ENCODE measurements around the gene LDLRAD4.
A peak's percentile ranks its signal among the peaks of the same experiment; 100 is the strongest.

The LDLRAD4 gene

DNA sequence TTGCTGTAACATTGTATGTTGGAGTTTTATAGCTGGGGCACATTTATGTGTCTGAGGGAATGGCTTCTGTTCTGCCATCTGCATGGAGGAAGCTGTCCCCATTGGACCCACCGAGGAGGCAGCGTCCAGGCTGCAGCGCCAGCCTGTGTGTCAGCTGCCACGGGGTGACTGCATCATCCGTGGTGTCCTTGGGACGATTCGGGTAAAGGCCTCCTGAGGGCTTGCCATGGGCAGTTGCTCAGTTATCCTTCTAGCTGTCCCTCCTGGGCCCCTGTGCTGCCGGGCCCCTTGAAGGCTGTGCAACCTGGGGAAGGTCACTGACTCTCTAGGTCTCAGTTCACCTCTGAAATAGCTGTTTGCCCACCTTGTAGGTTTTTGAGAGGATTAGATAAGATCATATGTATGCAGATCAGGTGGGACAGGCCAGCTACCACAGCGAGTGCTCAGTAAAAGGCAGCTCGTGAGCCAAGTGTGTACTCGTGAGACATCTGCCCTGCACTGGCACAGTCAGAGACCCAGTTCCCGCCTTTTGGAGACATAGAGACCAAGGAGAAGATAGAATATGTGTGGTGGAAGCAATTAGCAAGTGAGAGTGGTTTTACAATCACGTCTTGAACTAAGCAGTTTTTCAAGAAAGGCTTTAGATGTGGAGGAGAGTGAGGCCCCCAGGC lies 10.6 kb downstream of the LDLRAD4 start:
- DNase-seq (ENCODE audit: low spot score): no peak

DNA sequence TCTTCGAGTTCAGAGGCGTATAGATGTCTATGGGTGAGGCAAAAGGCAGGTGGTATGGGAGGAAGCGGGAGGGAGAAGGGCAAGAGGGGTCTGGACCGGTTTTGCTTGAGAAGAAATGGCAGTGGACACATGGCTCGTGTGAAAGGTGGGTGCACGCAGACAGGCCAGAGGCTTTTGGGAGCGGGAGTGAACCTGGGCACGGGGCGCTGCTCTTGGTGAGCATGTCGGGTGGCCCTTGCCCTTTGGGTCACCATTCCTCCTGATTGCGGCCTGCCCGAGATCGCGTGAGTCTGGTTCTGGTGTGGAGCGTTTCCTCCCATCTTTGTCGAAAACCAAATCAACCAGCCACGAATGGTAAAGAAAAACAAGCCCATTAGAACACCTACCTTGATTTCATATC lies 12.6 kb downstream of the LDLRAD4 start:
- DNase-seq (ENCODE audit: low spot score): no peak

DNA sequence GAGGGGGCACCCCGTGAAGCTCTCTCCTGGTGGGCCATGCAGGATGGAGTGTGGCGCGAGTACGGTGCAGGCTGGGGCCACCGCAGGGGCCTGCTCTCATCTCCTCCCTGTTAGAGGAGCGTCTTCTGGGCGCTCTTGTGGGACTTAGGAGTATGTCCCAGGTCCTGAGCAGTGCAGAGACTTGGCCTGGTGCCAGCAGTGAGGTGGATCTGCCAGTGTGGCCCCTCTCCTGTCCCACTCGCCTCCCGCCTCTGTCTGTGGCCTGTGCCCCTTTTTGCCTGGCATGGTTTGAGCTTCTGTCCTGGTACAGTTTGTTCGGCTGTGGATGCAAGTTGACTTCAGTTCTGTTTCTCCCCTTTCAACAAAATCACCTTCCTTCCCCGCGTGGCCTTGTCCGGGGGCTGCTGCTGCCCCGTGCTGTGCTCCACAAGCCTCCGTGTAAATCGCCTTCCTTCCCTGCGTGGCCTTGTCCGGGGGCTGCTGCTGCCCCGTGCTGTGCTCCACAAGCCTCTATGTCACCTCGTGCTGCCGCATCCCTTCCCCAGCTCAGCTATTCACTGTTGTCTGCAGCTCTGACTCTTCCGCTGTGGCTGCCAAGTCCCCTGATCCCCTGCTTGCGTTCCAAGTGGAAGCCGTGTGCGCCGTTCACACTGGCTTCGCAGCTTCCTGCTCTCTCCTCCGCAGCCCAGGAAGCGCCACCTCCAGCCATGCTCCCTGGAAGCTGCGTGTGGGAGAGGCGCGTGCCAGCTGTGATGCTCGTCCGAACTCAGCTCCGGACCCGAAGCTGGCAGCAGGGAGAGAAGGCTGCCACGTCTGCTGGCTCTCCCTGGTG lies 13.7 kb downstream of the LDLRAD4 start:
- no peak for DNase-seq (ENCODE audit: low spot score)

DNA sequence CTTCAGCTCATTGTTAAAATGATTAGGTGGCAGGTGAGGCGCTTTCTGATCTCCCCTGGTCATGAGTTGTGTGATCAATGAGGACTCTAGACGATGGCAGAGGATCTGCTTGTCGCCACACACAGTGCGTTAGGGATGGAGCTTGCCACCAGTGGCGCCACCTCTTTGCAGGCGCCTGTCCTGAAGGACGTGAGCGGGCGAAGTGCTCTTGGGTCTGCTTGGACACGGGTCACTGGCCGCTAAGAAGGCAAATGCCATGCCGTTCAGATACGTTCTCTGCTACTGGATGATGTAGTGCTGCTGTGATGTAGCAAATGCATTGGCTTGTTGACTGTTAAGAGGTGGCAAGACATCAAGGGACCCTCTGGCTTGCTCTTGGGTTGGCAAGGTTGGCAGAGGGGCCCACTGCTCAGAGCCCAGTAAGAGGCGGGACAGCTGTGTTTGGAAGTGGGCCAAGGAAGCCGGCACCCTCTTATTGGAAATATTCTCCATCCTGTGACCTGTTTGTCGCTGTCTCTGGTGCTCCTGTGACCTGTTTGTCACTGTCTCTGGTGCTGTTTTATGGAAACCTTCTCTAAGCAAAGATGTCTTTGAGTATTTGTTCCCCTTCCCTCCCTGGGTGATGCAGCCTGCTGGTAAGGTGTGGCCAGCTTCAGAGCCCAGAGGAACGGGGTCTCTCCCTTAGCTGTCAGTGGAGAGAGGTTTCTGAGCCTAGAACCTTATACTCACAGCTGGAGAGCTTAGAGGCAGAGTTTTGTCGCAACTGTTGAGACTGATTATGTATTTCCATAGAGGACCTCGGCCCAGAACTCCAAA lies 14.6 kb downstream of the LDLRAD4 start:
- no peak for DNase-seq (ENCODE audit: low spot score)

DNA sequence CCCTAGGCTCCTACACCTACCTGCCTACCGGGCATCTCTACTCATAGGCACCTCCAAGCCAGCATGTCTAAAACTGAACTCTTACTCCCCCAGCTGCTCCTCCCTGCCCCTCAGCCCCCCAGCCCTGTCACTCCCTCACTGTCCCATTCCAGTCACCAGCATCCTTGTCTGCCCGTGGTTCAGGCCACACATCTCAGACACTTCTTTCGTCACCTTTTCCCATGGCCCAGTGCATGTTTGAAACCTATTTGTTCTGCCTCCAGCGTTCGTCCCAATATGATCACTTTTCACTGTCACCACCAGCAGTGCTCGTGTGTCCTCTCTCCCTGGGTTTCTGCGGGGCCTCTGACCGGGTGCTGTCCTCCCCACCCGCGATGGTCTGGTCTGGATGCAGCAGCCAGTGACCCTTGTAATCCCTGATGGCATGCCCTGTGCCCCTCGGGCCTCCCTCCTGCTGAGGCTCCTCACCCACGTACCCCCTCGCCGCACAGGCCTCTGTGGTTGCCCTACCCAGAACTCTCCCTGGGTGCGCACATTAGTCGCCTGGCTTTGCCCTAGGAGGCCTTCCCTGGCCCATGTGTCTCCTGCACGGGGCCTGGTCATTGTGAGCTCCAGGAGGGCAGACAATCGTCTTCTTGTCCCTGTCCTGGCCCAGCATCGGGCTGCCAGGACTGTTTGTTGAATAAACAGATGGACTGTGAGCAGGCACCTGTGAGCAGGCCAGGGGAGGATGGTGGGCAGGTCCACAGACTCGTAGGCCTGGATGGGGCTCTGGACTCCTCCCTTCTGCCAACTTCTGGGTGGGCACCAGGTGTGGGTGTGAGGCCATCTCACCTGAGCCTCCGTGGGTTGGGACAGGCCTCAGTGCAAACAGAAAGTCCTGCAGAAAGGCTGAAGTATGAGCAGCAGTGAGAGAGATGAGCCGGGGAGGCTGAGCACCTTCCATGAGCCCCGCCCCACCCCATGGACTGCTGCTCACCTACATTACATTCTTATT lies 15.5 kb downstream of the LDLRAD4 start:
- no peak for DNase-seq (ENCODE audit: low spot score)

DNA sequence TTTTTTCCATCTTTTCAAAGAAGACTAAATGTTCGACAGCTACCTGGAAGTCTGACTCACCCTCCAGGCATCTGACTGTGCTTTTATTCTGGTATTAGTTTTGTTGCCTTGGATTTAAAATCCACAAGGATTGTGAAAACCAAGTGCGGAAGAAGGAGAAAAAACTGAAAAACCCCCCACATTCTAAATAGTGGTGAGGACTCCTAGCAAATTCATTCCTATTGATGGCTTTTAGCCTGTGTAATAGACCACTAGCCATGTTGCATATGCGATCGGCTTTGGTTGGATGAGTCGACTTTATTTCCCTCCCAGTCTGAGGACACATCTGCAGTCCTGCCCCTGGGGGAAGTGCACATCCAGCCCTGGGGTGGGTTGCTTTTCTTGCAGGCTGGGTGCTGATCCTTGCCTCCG lies 16.9 kb downstream of the LDLRAD4 start:
- DNase-seq (ENCODE audit: low spot score): no peak

DNA sequence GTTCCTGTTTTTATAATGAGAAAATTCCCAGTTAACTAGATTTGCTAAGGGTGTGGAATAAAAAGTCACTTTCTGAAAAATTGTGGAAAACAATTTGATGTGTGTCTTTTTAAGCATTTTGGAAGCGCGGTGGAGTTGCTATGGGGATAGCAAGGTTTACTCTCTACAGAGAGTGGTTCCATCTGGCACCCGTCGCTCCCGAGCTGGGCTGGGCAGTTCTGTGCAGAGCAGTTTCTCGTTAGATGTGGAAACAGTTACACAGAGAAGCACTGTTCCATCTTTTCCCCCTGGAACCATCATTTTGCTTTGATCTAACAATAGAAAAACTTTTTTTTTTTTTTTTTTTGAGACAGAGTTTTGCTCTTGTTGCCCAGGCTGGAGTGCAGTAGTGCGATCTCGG lies 17.4 kb downstream of the LDLRAD4 start:
- no peak for DNase-seq (ENCODE audit: low spot score)

DNA sequence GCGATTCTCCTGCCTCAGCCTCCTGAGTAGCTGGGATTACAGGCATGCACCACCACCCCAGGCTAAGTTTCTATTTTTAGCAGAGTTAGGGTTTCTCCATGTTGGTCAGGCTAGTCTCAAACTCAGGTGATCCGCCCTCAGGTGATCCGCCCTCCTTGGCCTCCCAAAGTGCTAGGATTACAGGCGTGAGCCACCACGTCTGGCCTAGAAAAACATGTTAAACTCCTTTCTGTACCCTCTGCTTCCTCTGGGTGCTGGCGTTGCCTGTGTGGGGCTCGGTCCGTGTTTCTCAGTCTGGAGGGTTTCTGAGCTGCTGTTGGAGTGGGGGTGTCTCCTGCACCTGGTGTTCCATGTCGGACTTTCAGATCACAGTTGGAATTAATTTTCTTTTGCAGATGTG lies 17.9 kb downstream of the LDLRAD4 start:
- no peak for DNase-seq (ENCODE audit: low spot score)

DNA sequence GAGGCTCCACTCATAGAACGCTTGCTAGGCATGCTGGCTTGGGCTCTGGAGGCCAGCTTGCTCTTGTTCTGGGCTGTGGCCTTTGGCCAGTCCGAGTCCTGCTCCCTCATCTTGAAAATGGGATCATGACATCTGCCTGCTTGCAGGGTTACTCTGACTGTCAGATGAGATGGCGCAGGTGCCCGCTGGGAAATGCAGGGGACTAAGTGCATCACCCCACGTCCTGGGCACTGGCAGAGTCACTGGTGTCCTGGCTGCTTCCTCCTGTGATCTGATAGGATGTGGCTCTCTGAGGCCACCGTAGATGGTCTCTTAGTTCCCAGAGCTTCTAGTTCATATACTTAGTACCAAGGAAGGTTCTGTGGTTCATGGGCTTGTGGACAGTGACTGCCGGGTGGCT lies 18.5 kb downstream of the LDLRAD4 start:
- no peak for DNase-seq (ENCODE audit: low spot score)

DNA sequence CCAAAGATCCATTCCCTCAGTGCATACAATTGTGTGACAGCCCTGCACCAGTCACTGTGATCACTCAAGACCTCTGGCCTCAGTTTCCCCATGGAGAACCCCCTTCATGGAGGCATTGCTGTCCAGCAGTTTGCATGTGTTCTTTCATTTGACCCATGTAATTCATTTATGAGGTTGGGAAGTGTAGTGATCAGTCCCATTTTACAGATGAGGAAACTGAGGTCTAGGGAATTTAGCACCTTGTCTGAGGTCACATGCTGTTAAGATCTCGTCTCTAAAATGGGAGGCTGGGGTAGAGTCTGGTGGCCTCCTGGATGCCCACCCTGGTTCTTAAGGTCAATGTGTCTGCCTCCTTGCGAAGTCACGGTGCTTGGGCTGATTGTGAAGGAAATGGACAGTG lies 19.1 kb downstream of the LDLRAD4 start:
- no peak for DNase-seq (ENCODE audit: low spot score)

DNA sequence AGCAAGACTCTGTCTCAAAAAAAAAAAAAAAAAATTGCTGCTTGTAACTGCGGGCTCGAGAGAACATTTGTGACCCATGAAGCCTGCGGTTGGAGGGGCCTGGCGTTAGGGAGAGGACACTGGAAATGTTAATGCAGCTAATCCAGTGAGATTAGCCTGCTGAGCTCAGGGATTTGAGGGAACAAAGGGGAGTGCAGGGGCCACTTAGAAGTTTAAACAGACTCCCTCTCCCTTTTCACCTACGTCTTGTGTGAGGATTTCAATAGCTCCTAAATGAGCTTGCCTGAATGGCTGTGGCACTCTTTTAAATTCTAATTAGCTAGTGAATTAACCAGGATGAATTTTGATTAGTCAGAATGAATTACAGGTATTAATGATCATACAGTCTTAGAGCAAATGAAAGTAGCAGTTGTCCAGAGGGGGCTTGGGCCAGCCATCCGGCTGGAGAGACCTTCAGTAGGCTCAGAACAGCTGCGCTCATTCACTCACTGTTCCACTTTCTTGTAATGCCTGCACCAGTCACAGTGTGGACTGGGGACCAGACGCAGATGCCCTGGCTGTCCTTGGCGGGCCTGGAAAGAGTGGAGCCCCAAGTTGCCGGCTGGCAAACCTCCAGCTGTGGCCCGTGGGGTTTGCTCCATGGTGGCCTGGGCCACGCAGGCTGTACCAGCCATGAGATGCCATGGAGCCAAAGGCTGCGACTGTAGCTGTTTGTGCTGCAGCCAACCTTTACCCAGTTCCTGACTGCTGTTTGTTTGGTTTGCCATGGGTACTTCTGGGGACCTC lies 20.8 kb downstream of the LDLRAD4 start:
- DNase-seq (ENCODE audit: low spot score): peak; percentile 59

DNA sequence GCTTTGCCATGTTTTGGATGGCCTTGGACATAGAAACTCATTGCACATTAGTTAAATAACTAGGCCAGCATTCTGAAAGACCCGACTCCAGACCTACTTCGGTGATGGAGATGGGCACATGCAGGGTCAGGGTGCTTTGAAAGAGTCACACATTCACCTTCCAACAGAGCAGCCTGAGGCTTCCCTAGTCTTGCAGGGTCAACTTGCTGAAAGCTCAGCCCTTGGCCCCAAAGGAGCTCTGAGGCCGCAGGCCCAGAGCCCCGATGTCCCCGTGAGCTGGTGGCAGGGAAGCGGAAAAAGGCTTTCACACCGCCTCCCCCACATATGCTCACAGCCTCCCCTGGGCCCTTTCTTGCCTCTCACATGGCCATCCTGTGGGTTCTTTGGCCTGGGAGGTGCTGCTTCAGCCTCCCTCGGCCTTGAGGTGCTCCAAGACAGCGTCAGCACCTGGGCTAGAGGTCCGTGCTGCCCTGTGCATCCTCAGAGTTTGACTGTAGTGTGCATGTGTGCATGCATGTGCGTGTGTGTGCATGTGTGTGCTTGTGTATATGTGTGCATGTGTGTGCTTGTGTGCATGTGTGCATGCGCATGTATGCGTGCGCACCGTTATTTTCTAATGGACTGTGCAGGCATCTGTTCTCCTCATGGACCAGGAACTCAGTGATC lies 21.6 kb downstream of the LDLRAD4 start:
- DNase-seq (ENCODE audit: low spot score): no peak

DNA sequence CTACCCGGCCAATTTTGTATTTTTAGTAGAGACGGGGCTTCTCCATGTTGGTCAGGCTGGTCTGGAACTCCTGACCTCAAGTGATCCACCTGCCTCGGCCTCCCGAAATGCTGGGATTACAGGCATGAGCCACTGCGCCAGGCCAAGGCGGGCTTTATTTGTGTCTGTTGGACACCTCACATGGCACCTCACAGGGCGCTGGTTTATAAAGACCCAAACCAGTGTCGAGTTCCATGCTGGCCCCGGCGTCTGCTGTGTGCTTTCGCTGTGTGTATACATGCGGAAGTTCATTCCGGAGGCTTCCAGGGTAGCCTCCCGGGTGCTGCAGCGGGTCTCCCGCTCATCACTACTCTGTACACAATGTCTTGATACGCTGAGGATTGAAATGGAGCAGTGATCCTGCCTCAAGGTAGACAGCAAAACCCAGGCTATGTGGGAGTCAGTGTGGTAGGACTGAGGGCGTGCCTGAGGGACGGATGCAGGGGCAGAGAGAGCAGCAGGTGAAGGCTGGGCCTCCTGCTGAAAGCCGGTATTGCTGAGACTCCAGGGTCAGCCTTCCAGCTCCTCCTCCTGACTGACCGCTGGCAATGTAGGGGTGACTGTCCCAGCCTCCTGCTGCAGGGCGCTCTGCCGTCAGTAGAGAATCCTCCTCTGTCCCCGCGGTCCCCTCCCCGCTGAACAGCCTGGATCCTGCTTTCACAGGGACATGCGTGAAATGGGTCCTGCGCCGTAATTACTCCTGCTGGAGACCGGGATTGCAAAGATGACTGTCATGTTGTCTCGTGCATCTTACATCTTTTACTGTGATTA lies 22.7 kb downstream of the LDLRAD4 start:
- DNase-seq (ENCODE audit: low spot score): no peak

DNA sequence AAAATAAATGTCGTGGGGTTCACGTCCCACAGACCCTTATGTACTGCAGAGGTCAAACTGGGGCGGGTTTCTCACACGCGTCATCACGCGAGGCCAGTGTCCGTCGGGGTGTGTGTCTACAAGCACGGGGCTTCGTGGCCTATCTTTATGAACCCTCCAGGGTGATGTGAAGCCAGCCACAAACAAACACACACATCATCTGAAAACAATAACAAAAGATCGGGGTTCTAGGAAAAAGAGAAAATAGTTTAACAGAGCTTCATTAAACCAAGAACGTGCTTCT lies 23.3 kb downstream of the LDLRAD4 start:
- DNase-seq (ENCODE audit: low spot score): no peak

DNA sequence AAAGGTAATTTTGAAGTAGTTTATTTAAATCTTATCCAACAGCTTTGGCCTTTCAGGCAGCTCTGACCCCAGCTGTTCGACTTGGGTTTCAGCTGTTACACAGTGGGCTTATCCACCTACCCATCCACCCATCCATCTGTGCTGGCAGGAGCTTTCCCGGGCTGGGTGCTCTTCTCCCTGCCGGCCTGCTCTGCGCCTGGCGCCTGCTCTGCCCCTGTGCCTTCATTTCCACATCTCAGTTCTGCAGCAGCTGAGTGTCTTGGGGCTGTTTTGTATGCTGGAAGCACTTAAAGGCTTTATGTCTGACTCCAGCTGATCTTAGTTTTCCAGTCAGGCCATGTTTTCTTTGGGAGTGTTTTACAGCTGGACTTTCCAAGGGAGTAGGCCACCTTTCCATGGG lies 24.2 kb downstream of the LDLRAD4 start:
- DNase-seq (ENCODE audit: low spot score): no peak

DNA sequence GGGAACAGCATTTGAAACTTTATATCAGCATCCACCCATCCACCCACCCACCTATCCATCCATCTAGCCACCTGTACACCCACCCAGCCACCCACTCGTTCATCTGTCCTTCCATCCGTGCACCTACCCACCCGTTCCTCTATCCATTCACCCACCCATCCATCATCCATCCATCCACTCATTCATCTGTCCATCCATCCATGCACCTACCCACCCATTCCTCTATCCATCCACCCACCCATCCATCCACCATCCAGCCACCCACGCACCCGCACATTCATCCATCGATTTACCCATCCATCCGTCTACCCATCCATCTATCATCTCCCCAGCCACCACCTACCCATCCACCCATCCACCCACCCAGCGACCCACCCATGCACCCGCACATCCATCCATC lies 24.8 kb downstream of the LDLRAD4 start:
- no peak for DNase-seq (ENCODE audit: low spot score)

DNA sequence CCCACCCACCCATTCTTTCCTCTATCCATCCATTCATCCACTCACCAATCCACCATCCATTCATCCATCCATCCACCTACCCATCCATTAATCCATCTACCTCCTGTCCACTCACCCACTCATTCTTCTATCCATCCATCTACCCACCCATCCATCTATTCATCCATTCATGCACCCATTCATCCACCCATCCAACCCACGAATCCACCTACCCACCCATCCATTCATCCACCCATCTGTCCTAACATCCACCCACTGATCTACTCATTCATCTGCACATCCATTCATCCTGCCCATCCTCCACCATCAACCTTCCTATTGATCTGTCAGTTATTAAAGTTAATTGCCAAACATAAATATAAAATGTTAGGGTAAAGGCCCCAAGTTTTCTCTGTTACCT lies 25.6 kb downstream of the LDLRAD4 start:
- DNase-seq (ENCODE audit: low spot score): no peak

DNA sequence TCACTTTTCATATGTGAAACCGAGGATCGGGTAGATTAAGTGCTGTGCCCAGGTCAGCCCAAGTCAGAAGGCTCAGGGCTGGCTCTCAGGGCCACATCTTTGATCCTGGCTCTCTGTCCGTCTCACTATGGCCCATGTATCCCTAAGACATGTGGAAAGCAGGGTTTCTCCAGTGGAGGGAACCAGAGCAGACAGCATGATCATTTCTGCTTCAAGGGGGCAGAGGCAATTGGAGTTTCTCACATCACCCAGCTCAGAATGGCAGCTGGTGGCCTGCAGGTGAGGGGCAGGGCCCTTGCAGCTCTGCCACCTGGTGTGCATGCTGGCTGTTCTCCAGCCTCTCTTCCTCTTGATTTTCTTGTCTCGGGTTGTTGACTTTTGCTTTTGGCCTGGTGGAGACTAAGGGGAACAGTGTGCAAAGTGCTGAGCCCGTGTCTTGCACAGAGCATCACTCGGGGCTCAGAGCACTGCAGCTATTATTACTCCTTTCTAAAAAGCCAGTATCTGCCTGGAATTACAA lies 27.0 kb downstream of the LDLRAD4 start:
- no peak for DNase-seq (ENCODE audit: low spot score)

DNA sequence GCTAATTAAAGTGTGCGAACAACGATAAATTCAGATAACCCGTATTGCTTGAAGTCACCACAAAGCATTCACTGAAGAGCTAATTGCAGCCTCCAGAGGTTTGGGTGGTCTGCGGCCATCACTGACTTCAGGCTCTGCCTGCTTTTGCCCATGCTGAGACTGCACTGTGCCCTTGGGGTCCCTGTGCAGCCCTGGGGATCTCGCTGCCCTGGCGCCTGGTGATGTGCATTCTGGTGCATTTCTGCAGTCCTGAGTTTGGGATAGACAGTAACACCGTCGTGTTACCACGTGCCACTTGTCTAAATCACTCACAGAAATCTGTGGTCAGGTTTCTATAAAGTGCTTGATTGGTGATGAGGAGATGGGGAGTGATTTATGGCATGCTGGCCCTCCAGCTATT lies 27.6 kb downstream of the LDLRAD4 start:
- DNase-seq (ENCODE audit: low spot score): no peak
